ENCODE data around the gene DYNLT3. TPM values are rescaled to one million over a fixed set of nuclear protein-coding genes. Genes with fewer than 3 reads are reported as not detected.

DYNLT3 gene
- total and polyA plus RNA-seq, 2 of the 13 experiments (the other 11 are each of a cell fraction or from before 2014, with no cell fraction given), result 5.4 to 6.1 TPM

DNA sequence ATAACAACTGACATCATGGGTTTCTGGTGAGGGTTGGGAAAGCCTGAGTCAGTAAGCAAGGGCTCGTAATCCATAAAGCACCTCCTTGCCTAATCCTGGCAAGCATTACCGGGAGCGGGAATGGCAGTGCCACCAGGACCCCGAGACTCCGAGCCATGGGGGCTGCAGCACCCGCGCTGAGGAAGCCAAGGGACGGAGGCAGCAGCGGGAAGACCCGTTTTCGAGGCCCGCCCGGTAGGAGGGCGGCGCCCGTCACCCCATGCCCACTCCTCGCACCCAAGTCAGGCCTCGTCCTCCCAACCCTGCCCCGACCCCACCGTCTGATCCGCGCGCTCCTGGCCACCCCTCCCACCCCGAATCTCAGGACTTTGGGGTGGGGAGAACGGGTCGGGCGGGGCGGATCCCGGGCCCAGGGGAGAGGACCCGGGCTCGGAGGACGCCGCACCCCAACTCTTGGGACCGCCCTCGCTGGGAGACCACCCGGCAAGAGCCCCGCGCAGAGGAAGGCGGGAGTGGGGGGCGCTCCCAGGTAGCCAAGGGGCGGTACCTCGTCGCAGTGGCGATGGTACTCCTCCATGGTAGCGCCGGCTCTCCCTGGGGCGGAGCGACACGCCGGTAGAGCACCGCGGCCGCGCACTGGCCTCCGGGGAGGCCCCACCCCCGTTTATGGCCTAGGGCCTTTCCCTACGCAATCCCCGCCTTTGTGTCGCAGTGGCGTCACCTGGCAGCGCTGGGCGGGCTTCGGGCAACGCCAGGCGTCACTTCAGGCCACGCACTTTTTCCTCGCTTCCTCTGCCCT lies at the start of gene DYNLT3 (continued):
- TF ChIP-seq, protein P1, sequence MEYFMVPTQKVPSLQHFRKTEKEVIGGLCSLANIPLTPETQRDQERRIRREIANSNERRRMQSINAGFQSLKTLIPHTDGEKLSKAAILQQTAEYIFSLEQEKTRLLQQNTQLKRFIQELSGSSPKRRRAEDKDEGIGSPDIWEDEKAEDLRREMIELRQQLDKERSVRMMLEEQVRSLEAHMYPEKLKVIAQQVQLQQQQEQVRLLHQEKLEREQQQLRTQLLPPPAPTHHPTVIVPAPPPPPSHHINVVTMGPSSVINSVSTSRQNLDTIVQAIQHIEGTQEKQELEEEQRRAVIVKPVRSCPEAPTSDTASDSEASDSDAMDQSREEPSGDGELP (IDR thresholded peaks at IDR 0.05; ENCODE audit: borderline replicate concordance, low read depth), result peak; percentile 38; the same call in 1 of the 2 replicates
- TF ChIP-seq GFI1 (CRISPR knock-in tag; IDR thresholded peaks at IDR 0.05; ENCODE audit: borderline replicate concordance), result no peak
- no peak for TF ChIP-seq GABPA (IDR thresholded peaks at IDR 0.05; ENCODE audit: low read depth, low read length)
- TF ChIP-seq GABPA (CRISPR knock-in tag; IDR thresholded peaks at IDR 0.05; ENCODE audit: low read depth), result peak; percentile 10; the same call in 1 of the 2 replicates
- TF ChIP-seq, protein P2, sequence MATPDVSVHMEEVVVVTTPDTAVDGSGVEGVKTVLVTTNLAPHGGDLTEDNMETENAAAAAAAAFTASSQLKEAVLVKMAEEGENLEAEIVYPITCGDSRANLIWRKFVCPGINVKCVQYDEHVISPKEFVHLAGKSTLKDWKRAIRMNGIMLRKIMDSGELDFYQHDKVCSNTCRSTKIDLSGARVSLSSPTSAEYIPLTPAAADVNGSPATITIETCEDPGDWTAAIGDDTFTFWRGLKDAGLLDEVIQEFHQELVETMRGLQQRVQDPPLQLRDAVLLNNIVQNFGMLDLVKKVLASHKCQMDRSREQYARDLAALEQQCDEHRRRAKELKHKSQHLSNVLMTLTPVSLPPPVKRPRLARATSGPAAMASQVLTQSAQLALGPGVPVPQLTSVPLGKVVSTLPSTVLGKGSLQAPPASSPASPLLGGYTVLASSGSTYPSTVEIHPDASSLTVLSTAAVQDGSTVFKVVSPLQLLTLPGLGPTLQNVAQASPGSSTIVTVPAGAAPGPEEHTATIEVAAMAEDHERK (CRISPR knock-in tag; IDR thresholded peaks at IDR 0.05; ENCODE audit: low read depth), result 0 out of 2 replicates have a peak, but pooled peaks have one; percentile 51
- TF ChIP-seq SP1 (IDR thresholded peaks at IDR 0.05), result no peak
- TF ChIP-seq SP1 (CRISPR knock-in tag; IDR thresholded peaks at IDR 0.05), result peak; percentile 56; the same call in 1 of the 2 replicates
- TF ChIP-seq YY1 (IDR thresholded peaks at IDR 0.05; ENCODE audit: insufficient read depth, insufficient replicate concordance, low read depth, low read length), result peak; percentile 32
- no peak for TF ChIP-seq RBM22 (optimal IDR thresholded peaks at IDR 0.05; ENCODE audit: low read length)
- TF ChIP-seq, protein P3, sequence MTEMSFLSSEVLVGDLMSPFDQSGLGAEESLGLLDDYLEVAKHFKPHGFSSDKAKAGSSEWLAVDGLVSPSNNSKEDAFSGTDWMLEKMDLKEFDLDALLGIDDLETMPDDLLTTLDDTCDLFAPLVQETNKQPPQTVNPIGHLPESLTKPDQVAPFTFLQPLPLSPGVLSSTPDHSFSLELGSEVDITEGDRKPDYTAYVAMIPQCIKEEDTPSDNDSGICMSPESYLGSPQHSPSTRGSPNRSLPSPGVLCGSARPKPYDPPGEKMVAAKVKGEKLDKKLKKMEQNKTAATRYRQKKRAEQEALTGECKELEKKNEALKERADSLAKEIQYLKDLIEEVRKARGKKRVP (CRISPR knock-in tag; IDR thresholded peaks at IDR 0.05), result peak in 1 of 2 experiments; percentile 66; a peak in 1 of 4 replicates
- TF ChIP-seq, protein P4, sequence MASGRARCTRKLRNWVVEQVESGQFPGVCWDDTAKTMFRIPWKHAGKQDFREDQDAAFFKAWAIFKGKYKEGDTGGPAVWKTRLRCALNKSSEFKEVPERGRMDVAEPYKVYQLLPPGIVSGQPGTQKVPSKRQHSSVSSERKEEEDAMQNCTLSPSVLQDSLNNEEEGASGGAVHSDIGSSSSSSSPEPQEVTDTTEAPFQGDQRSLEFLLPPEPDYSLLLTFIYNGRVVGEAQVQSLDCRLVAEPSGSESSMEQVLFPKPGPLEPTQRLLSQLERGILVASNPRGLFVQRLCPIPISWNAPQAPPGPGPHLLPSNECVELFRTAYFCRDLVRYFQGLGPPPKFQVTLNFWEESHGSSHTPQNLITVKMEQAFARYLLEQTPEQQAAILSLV (CRISPR knock-in tag; IDR thresholded peaks at IDR 0.05; ENCODE audit: borderline replicate concordance), result peak; percentile 46; the same call in 1 of the 2 replicates
- TF ChIP-seq EED (CRISPR knock-in tag; IDR thresholded peaks at IDR 0.05), result no peak
- peak; percentile 74 for TF ChIP-seq POGZ (CRISPR knock-in tag; IDR thresholded peaks at IDR 0.05)
- peak; percentile 65 for TF ChIP-seq PHF8 (CRISPR knock-in tag; IDR thresholded peaks at IDR 0.05)
- TF ChIP-seq, protein P5, sequence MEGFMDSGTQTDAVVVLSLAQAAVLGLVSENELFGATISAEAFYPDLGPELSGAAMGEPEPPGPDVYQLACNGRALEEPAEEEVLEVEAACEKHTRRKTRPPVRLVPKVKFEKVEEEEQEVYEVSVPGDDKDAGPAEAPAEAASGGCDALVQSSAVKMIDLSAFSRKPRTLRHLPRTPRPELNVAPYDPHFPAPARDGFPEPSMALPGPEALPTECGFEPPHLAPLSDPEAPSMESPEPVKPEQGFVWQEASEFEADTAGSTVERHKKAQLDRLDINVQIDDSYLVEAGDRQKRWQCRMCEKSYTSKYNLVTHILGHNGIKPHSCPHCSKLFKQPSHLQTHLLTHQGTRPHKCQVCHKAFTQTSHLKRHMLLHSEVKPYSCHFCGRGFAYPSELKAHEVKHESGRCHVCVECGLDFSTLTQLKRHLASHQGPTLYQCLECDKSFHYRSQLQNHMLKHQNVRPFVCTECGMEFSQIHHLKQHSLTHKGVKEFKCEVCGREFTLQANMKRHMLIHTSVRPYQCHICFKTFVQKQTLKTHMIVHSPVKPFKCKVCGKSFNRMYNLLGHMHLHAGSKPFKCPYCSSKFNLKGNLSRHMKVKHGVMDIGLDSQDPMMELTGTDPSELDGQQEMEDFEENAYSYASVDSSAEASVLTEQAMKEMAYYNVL (CRISPR knock-in tag; IDR thresholded peaks at IDR 0.05; ENCODE audit: borderline replicate concordance), result peak; percentile 53; the same call in 1 of the 2 replicates
- peak; percentile 28; the same call in 1 of the 2 replicates for TF ChIP-seq IRF2 (CRISPR knock-in tag; IDR thresholded peaks at IDR 0.05)
- TF ChIP-seq, protein P6, sequence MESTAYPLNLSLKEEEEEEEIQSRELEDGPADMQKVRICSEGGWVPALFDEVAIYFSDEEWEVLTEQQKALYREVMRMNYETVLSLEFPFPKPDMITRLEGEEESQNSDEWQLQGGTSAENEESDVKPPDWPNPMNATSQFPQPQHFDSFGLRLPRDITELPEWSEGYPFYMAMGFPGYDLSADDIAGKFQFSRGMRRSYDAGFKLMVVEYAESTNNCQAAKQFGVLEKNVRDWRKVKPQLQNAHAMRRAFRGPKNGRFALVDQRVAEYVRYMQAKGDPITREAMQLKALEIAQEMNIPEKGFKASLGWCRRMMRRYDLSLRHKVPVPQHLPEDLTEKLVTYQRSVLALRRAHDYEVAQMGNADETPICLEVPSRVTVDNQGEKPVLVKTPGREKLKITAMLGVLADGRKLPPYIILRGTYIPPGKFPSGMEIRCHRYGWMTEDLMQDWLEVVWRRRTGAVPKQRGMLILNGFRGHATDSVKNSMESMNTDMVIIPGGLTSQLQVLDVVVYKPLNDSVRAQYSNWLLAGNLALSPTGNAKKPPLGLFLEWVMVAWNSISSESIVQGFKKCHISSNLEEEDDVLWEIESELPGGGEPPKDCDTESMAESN (CRISPR knock-in tag; conservative IDR thresholded peaks at IDR 0.05), result peak; percentile 58; the same call in 1 of the 2 replicates
- no peak for TF ChIP-seq CC2D1A (CRISPR knock-in tag; IDR thresholded peaks at IDR 0.05)
- TF ChIP-seq ZNF501 (CRISPR knock-in tag; IDR thresholded peaks at IDR 0.05), result no peak
- peak; percentile 28; the same call in 1 of the 2 replicates for TF ChIP-seq ZNF644 (CRISPR knock-in tag; IDR thresholded peaks at IDR 0.05; ENCODE audit: low read depth)

Measured in HepG2 (cell line).